Kidney (tissue), 14 donors: Measurements from ENCODE around the gene ZIC4. TPM values are rescaled to one million over a fixed set of nuclear protein-coding genes. Genes with fewer than 3 reads are reported as not detected.

Source experiments
- DNase-seq, 5 donors: peaks; one replicate each; pipeline ENCODE4 v3.0.0-alpha.2; 2013 to 2020
- FAIRE-seq: peaks from 2 replicates; lab custom pipeline; 2012; peaks lifted over from hg19 to GRCh38; lab: Jason Lieb, UNC
- H3K27ac ChIP-seq, 2 donors: one replicate each; pipeline ENCODE4 v1.7.0; 2013; ENCODE audit warnings: low read depth in 2 of 2, low read length in 2 of 2, inconsistent platforms in 1 of 2
- H3K27me3 ChIP-seq: one replicate; pipeline ENCODE4 v1.7.1; 2013; ENCODE audit warnings: low read length, inconsistent platforms; ENCODE audit not compliant: control insufficient read depth, insufficient read depth
- H3K36me3 ChIP-seq, 3 donors: one replicate each; pipeline versions ENCODE4 v1.7.0 to v1.7.1; 2013; ENCODE audit warnings: low read length in 3 of 3, control low read depth in 1 of 3, inconsistent platforms in 1 of 3; ENCODE audit not compliant: insufficient read depth in 3 of 3, control insufficient read depth in 2 of 3
- H3K4me1 ChIP-seq, 3 donors: one replicate each; pipeline versions ENCODE4 v1.7.0 to v1.7.1; 2013; ENCODE audit warnings: low read length in 3 of 3, inconsistent platforms in 1 of 3, low read depth in 1 of 3; ENCODE audit not compliant: control insufficient read depth in 2 of 3, insufficient read depth in 2 of 3
- H3K4me3 ChIP-seq, 3 donors: one replicate each; pipeline versions ENCODE4 v1.7.0 to v1.8.1; 2013; ENCODE audit warnings: low read length in 3 of 3, control low read depth in 1 of 3, inconsistent platforms in 1 of 3
- H3K9ac ChIP-seq, 3 donors: one replicate each; pipeline versions ENCODE4 v1.7.0 to v1.7.1; 2013; ENCODE audit warnings: low read length in 3 of 3, control low read depth in 1 of 3, inconsistent platforms in 1 of 3
- H3K9me3 ChIP-seq, 3 donors: one replicate each; pipeline versions ENCODE4 v1.7.0 to v1.7.1; 2013; ENCODE audit warnings: low read length in 3 of 3, control low read depth in 1 of 3, inconsistent platforms in 1 of 3; ENCODE audit not compliant: control insufficient read depth in 2 of 3, insufficient read depth in 1 of 3
- CTCF ChIP-seq: IDR thresholded peaks from 3 replicates; pipeline ENCODE4 v1.5.1; 2012; ENCODE audit warnings: mild to moderate bottlenecking, moderate library complexity, borderline replicate concordance; ENCODE audit not compliant: insufficient read depth; ENCODE audit errors: extremely low read depth
- intact Hi-C: fragments of 100-400 bp; cut with DNase I; formaldehyde crosslinking; loops from one replicate; pipeline ENCODE4 v1.11.1; 2022
- polyA plus RNA-seq: library from polyadenylated mRNA; stranded (reverse); fragments of 350-450 nt; fragmentation: Illumina TruSeq; extraction: RNeasy Lipid Tissue Mini Kit (QIAGEN cat#74804); gene quantifications from one replicate; pipeline ENCODE4 v1.2.3, GENCODE V29; 2014; ENCODE audit warnings: low read depth, low replicate concordance; ENCODE audit not compliant: insufficient read depth
- total RNA-seq: library from RNA; stranded (reverse); fragmentation: NEBNext Ultra II Directional; extraction: Animal tissue kit (Norgen Biotek cat#: 25700); gene quantifications from one replicate; pipeline ENCODE4 v1.2.1, GENCODE V29; 2021
- donor health status: control.
- donor health status: control.
- donor health status: control.
- donor health status: control.
- donor health status: control.
- donor health status: DM: yes; HTN: yes; CAD: no.
- donor health status: Normal renal cell carcinoma (clear cell type).

The ZIC4 gene
- total and polyA plus RNA-seq, 2 donors from 2014 or later, result not detected

DNA sequence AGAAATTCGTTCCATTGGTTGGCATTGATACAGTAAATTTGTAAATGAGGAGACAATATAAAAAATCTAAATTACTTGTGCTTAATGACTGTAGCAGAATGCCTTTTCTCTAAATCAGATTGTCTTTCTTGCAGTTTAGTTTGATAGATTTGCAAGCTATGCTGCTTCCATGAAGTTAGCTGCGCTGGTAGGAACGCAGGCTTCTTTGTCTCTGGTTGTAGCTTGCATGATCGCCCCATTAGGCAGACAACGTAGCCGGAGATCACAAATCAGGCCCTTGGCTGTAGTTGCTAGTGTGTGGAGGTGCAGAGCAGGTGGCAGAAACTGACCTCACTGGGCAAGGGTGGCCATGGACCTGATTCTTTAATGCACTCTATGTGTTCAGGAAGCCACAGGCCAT is 8.9 kb upstream of the ZIC4 start:
- Histone ChIP-seq H3K4me1 (peaks cover 0 to 8% (median 0%) of the 10 kb centered on the region in 3 donors), H3K9ac (no peak overlapping the region), H3K36me3 (no peaks in the 10 kb centered on the region), H3K27ac (no peak overlapping the region), H3K9me3 (peaks cover 0 to 3% (median 0%) of the 10 kb centered on the region in 3 donors), H3K4me3 (no peak overlapping the region), H3K27me3 (peaks cover 96% of the 10 kb centered on the region)
- no peak for TF ChIP-seq CTCF
- FAIRE-seq (no peak), DNase-seq (peak in 1 of 5 donors; percentile 16)
- intact Hi-C loops, result no loop called here

- peaks cover 0 to 8% (median 0%) of the 10 kb centered on the region in 3 donors for H3K4me1 ChIP-seq
- no peak overlapping the region for H3K9ac ChIP-seq
- no peak for TF ChIP-seq CTCF
Observed at GRCh38 chr3:147414390-147415138, 8.2 kb upstream of the ZIC4 start.

GRCh38 chr3:147413686-147414389 is 7.5 kb upstream of the ZIC4 start:
- Histone ChIP-seq H3K9ac (no peak overlapping the region), H3K27ac (no peak overlapping the region), H3K27me3 (peaks cover 91% of the 10 kb centered on the region), H3K4me3 (peak overlapping the region in 2 of 3 donors; percentile 21 to 47), H3K4me1 (peaks cover 0 to 8% (median 0%) of the 10 kb centered on the region in 3 donors), H3K36me3 (no peaks in the 10 kb centered on the region), H3K9me3 (no peaks in the 10 kb centered on the region)
- no peak for TF ChIP-seq CTCF
- FAIRE-seq (no peak), DNase-seq (no peak)
- intact Hi-C loops, result no loop called here

More at GRCh38 chr3:147414390-147415138, 8.2 kb upstream of the ZIC4 start:
- Histone ChIP-seq H3K36me3 (no peaks in the 10 kb centered on the region), H3K27ac (no peak overlapping the region), H3K27me3 (peaks cover 92% of the 10 kb centered on the region), H3K4me3 (no peak overlapping the region), H3K9me3 (no peaks in the 10 kb centered on the region)
- no peak for FAIRE-seq
- DNase-seq, result no peak
- intact Hi-C loops, result no loop called here
